ENCODE measurements around the gene IFI6.
A peak's percentile ranks its signal among the peaks of the same experiment; 100 is the strongest.

IFI6 gene

DNA sequence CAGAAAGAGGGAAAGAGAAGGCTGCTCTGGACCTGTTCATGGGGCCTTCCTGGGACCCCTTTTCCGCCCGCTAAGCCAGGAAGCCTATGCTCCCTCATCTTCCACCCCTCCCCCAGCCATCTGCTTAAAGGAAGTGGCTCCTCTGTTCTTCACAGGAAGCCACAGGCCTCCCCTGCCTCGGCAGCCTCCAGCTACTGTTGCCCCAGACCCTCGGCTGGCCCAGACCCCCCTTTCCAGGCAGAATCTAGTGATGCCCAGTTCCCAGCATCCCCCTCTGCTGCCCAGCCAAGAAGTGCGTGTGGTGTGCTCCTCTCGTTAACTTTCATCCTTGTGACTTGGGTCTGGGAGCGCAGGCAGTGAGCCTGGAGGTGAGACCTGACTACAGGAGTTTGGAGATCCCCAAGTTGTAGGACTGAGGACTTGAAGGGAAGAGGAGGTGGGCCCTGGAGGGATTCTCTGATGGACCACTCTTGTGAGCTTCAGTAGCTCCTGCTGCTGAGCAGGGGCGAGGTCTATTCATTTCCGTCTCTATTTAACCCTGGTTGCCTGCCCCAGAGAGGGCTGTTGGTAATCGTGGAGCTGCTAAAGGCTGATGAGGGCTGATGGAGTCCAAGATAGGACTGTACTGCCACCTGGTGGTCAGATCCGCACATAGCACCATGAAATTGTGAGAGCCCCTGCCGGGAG is 9.1 kb downstream of the IFI6 start:
- no peak overlapping the region for H3K4me3 ChIP-seq (ENCODE audit: low read length)
- DNase-seq (ENCODE audit: low read depth): peak; percentile 70
- TF ChIP-seq, protein P1, sequence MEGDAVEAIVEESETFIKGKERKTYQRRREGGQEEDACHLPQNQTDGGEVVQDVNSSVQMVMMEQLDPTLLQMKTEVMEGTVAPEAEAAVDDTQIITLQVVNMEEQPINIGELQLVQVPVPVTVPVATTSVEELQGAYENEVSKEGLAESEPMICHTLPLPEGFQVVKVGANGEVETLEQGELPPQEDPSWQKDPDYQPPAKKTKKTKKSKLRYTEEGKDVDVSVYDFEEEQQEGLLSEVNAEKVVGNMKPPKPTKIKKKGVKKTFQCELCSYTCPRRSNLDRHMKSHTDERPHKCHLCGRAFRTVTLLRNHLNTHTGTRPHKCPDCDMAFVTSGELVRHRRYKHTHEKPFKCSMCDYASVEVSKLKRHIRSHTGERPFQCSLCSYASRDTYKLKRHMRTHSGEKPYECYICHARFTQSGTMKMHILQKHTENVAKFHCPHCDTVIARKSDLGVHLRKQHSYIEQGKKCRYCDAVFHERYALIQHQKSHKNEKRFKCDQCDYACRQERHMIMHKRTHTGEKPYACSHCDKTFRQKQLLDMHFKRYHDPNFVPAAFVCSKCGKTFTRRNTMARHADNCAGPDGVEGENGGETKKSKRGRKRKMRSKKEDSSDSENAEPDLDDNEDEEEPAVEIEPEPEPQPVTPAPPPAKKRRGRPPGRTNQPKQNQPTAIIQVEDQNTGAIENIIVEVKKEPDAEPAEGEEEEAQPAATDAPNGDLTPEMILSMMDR (conservative IDR thresholded peaks at IDR 0.05; ENCODE audit: low read length): peak; percentile 88

DNA sequence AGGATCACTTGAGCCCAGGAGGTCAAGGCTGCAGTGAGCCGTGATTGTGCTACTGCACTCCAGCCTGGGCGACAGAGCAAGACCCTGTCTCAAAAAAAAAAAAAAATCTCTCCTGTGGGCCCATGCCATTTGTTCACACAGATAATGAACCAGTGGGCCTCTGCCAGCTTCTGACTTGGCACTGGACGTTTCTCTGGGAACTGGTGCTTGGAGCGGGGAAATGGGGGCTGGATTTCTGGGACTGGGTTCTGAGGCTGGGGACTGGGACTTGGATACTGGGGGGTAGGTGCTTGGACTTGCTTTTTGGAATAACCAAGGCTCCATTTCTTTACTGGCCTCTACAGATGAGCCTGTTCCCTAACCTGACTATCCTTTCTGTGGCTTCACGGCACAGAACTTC is 9.7 kb downstream of the IFI6 start:
- DNase-seq (ENCODE audit: low read depth): no peak
- TF ChIP-seq, protein P1 (conservative IDR thresholded peaks at IDR 0.05; ENCODE audit: low read length): no peak
- H3K4me3 ChIP-seq (ENCODE audit: low read length): no peak overlapping the region

DNA sequence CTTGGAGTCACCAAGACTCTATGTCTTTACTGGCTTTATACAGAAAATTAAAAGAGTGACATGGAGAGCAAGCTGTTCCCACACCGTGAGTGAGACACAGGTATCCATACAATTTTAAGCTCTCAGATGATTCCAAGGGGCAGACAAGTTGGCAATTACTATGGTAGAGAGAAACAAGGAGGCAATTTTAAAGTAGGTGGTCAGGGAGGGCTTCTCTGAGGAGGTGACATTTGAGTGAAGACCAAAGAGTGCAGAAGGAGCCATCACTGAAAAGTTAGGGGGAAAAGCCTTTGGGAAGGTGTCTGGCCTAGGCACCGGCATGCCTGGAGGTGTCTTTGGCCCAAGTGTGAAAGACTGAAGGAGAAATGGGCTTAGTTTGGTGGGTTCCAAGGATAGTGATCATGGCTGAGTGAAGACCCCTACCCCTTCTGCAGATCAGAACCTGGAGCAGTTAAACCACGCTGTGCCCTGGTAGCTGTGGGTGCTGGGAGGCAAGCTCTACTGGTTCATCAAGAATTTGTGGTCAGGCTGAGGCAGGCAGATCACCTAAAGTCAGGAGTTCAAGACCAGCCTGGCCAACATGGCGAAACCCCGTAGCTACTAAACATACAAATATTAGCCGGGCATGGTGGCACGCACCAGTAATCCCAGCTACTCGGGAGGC is 10.4 kb downstream of the IFI6 start:
- H3K4me3 ChIP-seq (ENCODE audit: low read length): no peak overlapping the region
- TF ChIP-seq, protein P1 (conservative IDR thresholded peaks at IDR 0.05; ENCODE audit: low read length): no peak
- DNase-seq (ENCODE audit: low read depth): no peak

DNA sequence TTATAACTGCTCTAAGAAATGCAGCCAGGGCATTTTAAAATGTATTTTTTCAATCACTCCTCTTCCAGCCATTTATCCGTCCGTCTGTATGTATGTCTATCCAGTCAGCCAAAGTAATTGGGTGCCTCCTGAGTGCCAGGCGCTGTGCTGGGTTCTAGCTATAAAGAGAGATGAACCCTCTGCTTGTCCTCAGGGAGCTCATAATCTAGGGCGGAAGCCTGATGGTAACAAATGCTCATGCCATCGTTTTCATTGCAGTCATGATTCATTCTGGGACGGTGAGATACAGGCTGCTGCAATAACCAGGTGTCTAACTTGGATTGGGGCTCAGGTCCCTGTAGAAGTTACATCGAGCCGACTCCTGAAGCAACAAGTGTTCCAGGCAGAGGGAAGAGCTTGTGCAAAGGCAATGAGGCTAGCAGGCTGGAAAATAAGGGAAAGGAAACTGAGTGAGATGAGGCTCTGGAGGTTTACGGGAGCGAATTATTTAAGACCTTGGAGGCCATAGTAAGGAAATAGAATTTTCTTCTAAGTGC is 11.6 kb downstream of the IFI6 start:
- peak overlapping the region; percentile 51 for H3K4me3 ChIP-seq (ENCODE audit: low read length)
- no peak for DNase-seq (ENCODE audit: low read depth)
- TF ChIP-seq, protein P1 (conservative IDR thresholded peaks at IDR 0.05; ENCODE audit: low read length): no peak

DNA sequence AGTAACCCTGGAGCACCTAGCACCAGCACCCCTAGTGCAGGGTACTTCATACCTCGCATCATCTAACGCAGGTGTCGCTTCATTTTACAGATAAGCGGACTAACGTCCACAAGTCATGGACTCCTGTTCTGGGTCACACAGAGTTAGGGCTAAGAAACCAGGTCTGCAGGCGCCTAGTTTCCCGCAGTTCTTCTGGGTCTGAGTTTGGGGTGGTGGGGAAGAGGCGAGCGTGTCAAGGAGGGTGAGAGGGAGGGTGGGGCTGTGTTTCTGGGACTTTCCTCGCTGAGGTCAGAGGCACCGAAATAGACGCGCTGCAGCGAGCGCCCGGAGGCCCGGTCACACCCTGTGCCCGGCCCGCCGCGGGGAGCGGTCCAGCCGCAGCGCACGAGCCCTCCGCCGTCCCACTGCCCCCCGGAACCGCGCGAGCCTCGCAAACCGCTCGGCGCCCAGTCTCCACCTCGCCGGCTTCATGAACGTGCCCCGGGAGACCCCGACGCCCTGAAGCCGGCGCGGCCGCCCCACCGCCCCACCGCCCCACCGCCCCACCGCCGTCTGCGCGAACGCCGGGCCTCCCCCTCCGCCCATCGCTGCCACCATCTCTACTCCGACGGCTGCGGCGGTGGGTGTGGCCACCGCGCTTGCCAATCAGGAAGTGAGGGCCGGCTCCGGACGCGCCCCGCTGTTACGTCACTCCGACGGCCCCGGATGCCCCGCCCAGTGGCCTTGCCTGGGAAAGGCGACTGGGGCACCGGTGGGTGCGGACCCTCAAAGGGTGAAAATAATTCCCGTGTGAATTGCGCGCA is 12.3 kb downstream of the IFI6 start:
- DNase-seq (ENCODE audit: low read depth): peak; percentile 81
- TF ChIP-seq, protein P1 (conservative IDR thresholded peaks at IDR 0.05; ENCODE audit: low read length): no peak
- H3K4me3 ChIP-seq (ENCODE audit: low read length): peak overlapping the region; percentile 51

DNA sequence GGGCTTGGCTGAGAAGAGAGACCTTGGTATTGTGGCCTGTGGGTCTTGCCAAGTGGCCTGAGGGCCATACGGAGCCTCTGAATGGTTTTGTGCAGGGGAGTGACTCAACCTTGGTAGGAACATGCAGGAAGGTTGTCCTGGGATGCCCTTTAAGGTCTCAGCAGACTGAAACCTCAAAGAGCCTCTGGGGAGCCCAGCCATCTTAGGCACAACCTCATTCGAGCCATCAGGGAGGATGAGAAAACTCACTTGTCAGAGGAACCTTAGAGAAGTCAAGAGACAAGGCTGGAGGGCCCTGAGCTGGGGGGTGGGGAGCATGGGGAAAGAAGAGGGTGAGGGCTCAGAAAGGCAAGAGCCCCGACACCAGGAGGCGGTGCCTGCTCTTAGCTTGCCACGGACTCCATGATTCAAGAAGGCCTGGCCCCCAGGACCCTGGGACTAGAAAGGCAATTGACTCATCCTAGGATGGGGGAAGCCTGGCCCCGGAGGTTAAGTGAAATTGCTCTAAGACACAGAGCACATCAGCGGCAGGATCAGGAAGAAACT is 13.0 kb downstream of the IFI6 start:
- TF ChIP-seq, protein P1 (conservative IDR thresholded peaks at IDR 0.05; ENCODE audit: low read length): no peak
- peak overlapping the region; percentile 51 for H3K4me3 ChIP-seq (ENCODE audit: low read length)
- DNase-seq (ENCODE audit: low read depth): peak; percentile 90
